B cell (primary cell): ENCODE measurements around the gene BTG2.

ENCODE experiments used
- CTCF ChIP-seq: fragments of 200-600 bp; IDR thresholded peaks from one replicate; pipeline ENCODE4 v1.8.0; 2022; ENCODE audit warnings: antibody characterized with exemption, mild to moderate bottlenecking
- EZH2 ChIP-seq: IDR thresholded peaks from 2 replicates; pipeline ENCODE4 v1.6.1; 2012; ENCODE audit warnings: borderline replicate concordance, low read depth, mild to moderate bottlenecking, moderate library complexity, low read length; ENCODE audit not compliant: insufficient read depth, poor library complexity, severe bottlenecking

- TF ChIP-seq CTCF: peak; percentile 76
- no peak for TF ChIP-seq EZH2
Measured at GRCh38 chr1:203342192-203342940, 37.0 kb downstream of the BTG2 start.
